HepG2 (cell line): ENCODE results near the gene ESRP2. TPM values are rescaled to one million over a fixed set of nuclear protein-coding genes. Genes with fewer than 3 reads are reported as not detected.
A peak's percentile ranks its signal among the peaks of the same experiment; 100 is the strongest.

ENCODE experiments used
- ARID4A ChIP-seq: sonication (generic); formaldehyde crosslinking; IDR thresholded peaks from 2 replicates; pipeline ENCODE4 v1.5.0; 2020; ENCODE audit warnings: mild to moderate bottlenecking, missing genetic modification reagents, borderline replicate concordance
- CAMTA2 ChIP-seq: sonication (generic); formaldehyde crosslinking; IDR thresholded peaks from 2 replicates; pipeline ENCODE4 v1.4.0; 2020; ENCODE audit warnings: mild to moderate bottlenecking, missing genetic modification reagents, borderline replicate concordance
- ETS1 ChIP-seq: sonication (generic); formaldehyde crosslinking; IDR thresholded peaks from 2 replicates; pipeline ENCODE4 v1.4.0; 2020; ENCODE audit warnings: missing genetic modification reagents
- FOXP4 ChIP-seq: sonication (generic); formaldehyde crosslinking; IDR thresholded peaks from 2 replicates; pipeline ENCODE4 v1.4.0; 2020; ENCODE audit warnings: missing genetic modification reagents
- IRX3 ChIP-seq: sonication (generic); formaldehyde crosslinking; IDR thresholded peaks from 2 replicates; pipeline ENCODE4 v1.8.1; 2023; ENCODE audit warnings: mild to moderate bottlenecking, low read depth, missing genetic modification reagents, borderline replicate concordance
- JARID2 ChIP-seq: sonication (generic); formaldehyde crosslinking; IDR thresholded peaks from 2 replicates; pipeline ENCODE4 v1.8.1; 2023; ENCODE audit warnings: missing genetic modification reagents, inconsistent platforms; ENCODE audit not compliant: insufficient replicate concordance
- MIXL1 ChIP-seq: IDR thresholded peaks from 2 replicates; pipeline ENCODE4 v1.6.1; 2016
- NFE2L1 ChIP-seq: sonication (generic); formaldehyde crosslinking; IDR thresholded peaks from 2 replicates; pipeline ENCODE4 v1.4.0; 2020; ENCODE audit warnings: missing genetic modification reagents, mild to moderate bottlenecking, borderline replicate concordance
- PHB2 ChIP-seq: fragments of 450-650 bp; IDR thresholded peaks from 2 replicates; pipeline ENCODE4 v1.6.1; 2018; ENCODE audit not compliant: partially characterized antibody
- RARA ChIP-seq: IDR thresholded peaks from 2 replicates; pipeline ENCODE4 v1.6.1; 2016; ENCODE audit warnings: missing genetic modification reagents, missing compliant biosample characterization
- SOX5 ChIP-seq: IDR thresholded peaks from 2 replicates; pipeline ENCODE4 v1.6.1; 2016; ENCODE audit warnings: borderline replicate concordance
- SYNCRIP ChIP-seq: fragments of 200-400 bp; formaldehyde crosslinking; IDR thresholded peaks from 2 replicates; pipeline ENCODE4 v1.6.1; 2018; ENCODE audit warnings: mild to moderate bottlenecking, low read depth, low read length; ENCODE audit not compliant: insufficient read depth
- TP53 ChIP-seq: sonication (generic); formaldehyde crosslinking; conservative IDR thresholded peaks from 2 replicates; pipeline ENCODE4 v1.4.0; 2020; ENCODE audit warnings: missing genetic modification reagents
- ZMYM4 ChIP-seq: sonication (generic); formaldehyde crosslinking; IDR thresholded peaks from 2 replicates; pipeline ENCODE4 v1.8.1; 2023; ENCODE audit warnings: mild to moderate bottlenecking, missing genetic modification reagents
- ZNF225 ChIP-seq: sonication (generic); formaldehyde crosslinking; IDR thresholded peaks from 2 replicates; pipeline ENCODE4 v1.4.0; 2020; ENCODE audit warnings: mild to moderate bottlenecking, missing genetic modification reagents
- ZNF281 ChIP-seq: sonication (generic); formaldehyde crosslinking; IDR thresholded peaks from 2 replicates; pipeline ENCODE4 v1.4.0; 2020; ENCODE audit warnings: missing genetic modification reagents, borderline replicate concordance
- ZNF615 ChIP-seq: sonication (generic); formaldehyde crosslinking; IDR thresholded peaks from 2 replicates; pipeline ENCODE4 v1.5.0; 2020; ENCODE audit warnings: mild to moderate bottlenecking, missing genetic modification reagents, borderline replicate concordance
- ZNF619 ChIP-seq: sonication (generic); formaldehyde crosslinking; IDR thresholded peaks from 2 replicates; pipeline ENCODE4 v1.4.0; 2020; ENCODE audit warnings: mild to moderate bottlenecking, missing genetic modification reagents
- polyA plus RNA-seq, 8 experiments: library from polyadenylated mRNA; depleted of rRNA in 3 of 8; stranded (reverse) in 7 of 8; unstranded in 1 of 8; fragments of >200 nt; fragmentation: Illumina TruSeq in 4 of 8; extraction: Trizol in 4 of 8; gene quantifications; 2 replicates each; pipeline versions ENCODE4 v1.2.1 to v1.2.3, GENCODE V29; 2011 to 2016; ENCODE audit warnings: low read depth in 4 of 8, missing spikeins in 1 of 8, mixed read lengths in 1 of 8; ENCODE audit not compliant: insufficient read depth in 1 of 8
- total RNA-seq, 5 experiments: library from RNA; depleted of rRNA; stranded (reverse); fragments of >200 nt; fragmentation: Illumina TruSeq; extraction: Trizol; gene quantifications; 2 replicates each; pipeline ENCODE4 v1.2.3, GENCODE V29; 2016; ENCODE audit warnings: low read depth in 1 of 5

The ESRP2 gene
- total and polyA plus RNA-seq, 2 of the 13 experiments (the other 11 are each of a cell fraction or from before 2014, with no cell fraction given), result 21.1 to 32.4 TPM

GRCh38 chr16:68265078-68265920, 29.4 kb upstream of the ESRP2 start (continued):
- TF ChIP-seq ZNF281 (CRISPR knock-in tag), result peak; percentile 27; the same call in 1 of the 2 replicates
- TF ChIP-seq SOX5, result peak; percentile 89; the same call in 1 of the 2 replicates
- no peak for TF ChIP-seq TP53
- TF ChIP-seq ZNF615 (CRISPR knock-in tag), result no peak
- peak; percentile 80; the same call in 1 of the 2 replicates for TF ChIP-seq ARID4A (CRISPR knock-in tag)
- TF ChIP-seq PHB2, result no peak
- peak; percentile 90 for TF ChIP-seq RARA (CRISPR knock-in tag)
- TF ChIP-seq JARID2, result no peak
- TF ChIP-seq ZMYM4 (CRISPR knock-in tag), result peak; percentile 76
- no peak; the same call in 1 of the 2 replicates for TF ChIP-seq ZNF225 (CRISPR knock-in tag)
- no peak for TF ChIP-seq IRX3 (CRISPR knock-in tag)
- TF ChIP-seq MIXL1 (CRISPR knock-in tag), result peak; percentile 82; the same call in 1 of the 2 replicates
- no peak for TF ChIP-seq SYNCRIP
- TF ChIP-seq ETS1 (CRISPR knock-in tag), result no peak; the same call in 1 of the 2 replicates
- 0 out of 2 replicates have a peak, but pooled peaks have one; percentile 5 for TF ChIP-seq CAMTA2 (CRISPR knock-in tag)
- TF ChIP-seq FOXP4 (CRISPR knock-in tag), result peak; percentile 94
- TF ChIP-seq NFE2L1 (CRISPR knock-in tag), result no peak
- 0 out of 2 replicates have a peak, but pooled peaks have one; percentile 34 for TF ChIP-seq ZNF619 (CRISPR knock-in tag)
